ENCODE results near the gene PIKFYVE. TPM values are rescaled to one million over a fixed set of nuclear protein-coding genes. Genes with fewer than 3 reads are reported as not detected.

Gene PIKFYVE
- total RNA-seq, 1 experiment from 2014 or later = 27.2 TPM

- WGBS (ENCODE audit: extremely low coverage, insufficient read length, low lambda C conversion rate) = no CpG with 5 or more reads among the region's 1 CpG
- no peak for TF ChIP-seq CTCF (conservative IDR thresholded peaks at IDR 0.05)
- Histone ChIP-seq H2BK5ac (ENCODE audit: insufficient read length, low read length) (no peak overlapping the region), H2BK120ac (ENCODE audit: low read depth, low read length, poor library complexity, severe bottlenecking) (no peak overlapping the region), H3K27ac (ENCODE audit: insufficient read length, low read depth, low read length) (no peak overlapping the region), H2AK5ac (ENCODE audit: insufficient read length, low read length) (no peak overlapping the region), H3K23ac (ENCODE audit: insufficient read length, low read depth, low read length) (no peak overlapping the region), H3K79me1 (ENCODE audit: insufficient read depth, low read depth, low read length, poor library complexity, severe bottlenecking) (no peaks in the 10 kb centered on the region), H3K4me1 (ENCODE audit: insufficient read depth, low read length) (no peaks in the 10 kb centered on the region), H4K5ac (ENCODE audit: insufficient read length, low read depth, low read length) (no peak overlapping the region), H3K4ac (ENCODE audit: low read depth, low read length) (no peak overlapping the region), H3K79me2 (ENCODE audit: insufficient read depth, low read length) (no peaks in the 10 kb centered on the region), H3T11ph (ENCODE audit: low read length) (no peak overlapping the region), H4K91ac (ENCODE audit: insufficient read length, low read depth, low read length) (no peak overlapping the region), H2AFZ (ENCODE audit: low read length) (no peak overlapping the region), H4K20me1 (ENCODE audit: control insufficient read depth, insufficient read depth, insufficient read length) (no peaks in the 10 kb centered on the region), H3K14ac (ENCODE audit: insufficient read depth, low read length) (no peak overlapping the region), H2BK20ac (ENCODE audit: low read depth, low read length, poor library complexity, severe bottlenecking) (no peak overlapping the region), H3K27me3 (ENCODE audit: insufficient read depth, low read length) (no peaks in the 10 kb centered on the region), H3K9me3 (ENCODE audit: control insufficient read depth, low read depth, low read length) (no peaks in the 10 kb centered on the region), H3K23me2 (ENCODE audit: insufficient read length, low read depth, low read length, poor library complexity, severe bottlenecking) (no peaks in the 10 kb centered on the region), H2BK12ac (ENCODE audit: insufficient read length, low read depth, low read length) (no peak overlapping the region), H4K8ac (replicated peaks; ENCODE audit: insufficient read length, low read depth, low read length) (no peak overlapping the region), H3K9ac (ENCODE audit: extremely low read depth, insufficient read length, low read length) (no peak overlapping the region), H3K56ac (ENCODE audit: insufficient read length, low read depth, low read length) (no peak overlapping the region), H3K4me2 (ENCODE audit: insufficient read depth, insufficient read length, low read length) (no peak overlapping the region), H2BK15ac (ENCODE audit: low read depth, low read length) (no peak overlapping the region), H3K18ac (ENCODE audit: insufficient read length, low read depth, low read length) (no peak overlapping the region)
- Mint-ChIP-seq H3K4me1 (no peaks in the 10 kb centered on the region), H3K4me3 (no peak overlapping the region), H3K27me3 (ENCODE audit: low read depth) (no peaks in the 10 kb centered on the region), H3K9me3 (no peaks in the 10 kb centered on the region), H3K27ac (no peak overlapping the region), H3K36me3 (ENCODE audit: insufficient read depth in 1 of 3, low read depth in 3 of 3) (peaks cover 19 to 49% (median 44%) of the 10 kb centered on the region in 3 experiments; a peak in 6 of 7 replicates)
- DNase-seq = no peak
Observed at GRCh38 chr2:208306291-208306690, 40.2 kb downstream of the PIKFYVE start.
